ENCODE results near the gene CCDC78. TPM values are rescaled to one million over a fixed set of nuclear protein-coding genes. Genes with fewer than 3 reads are reported as not detected.
"Not testable (repeated sequence)": the region's sequence is repeated elsewhere in the genome, so short reads cannot be mapped to it uniquely, and the experiment has no call there.

CCDC78 gene
- polyA plus RNA-seq, 2 donors = 0.28 to 0.86 TPM

GRCh38 chr16:761625-762513 is 35.6 kb upstream of the CCDC78 start:
- no peaks in the 10 kb centered on the region for H3K9me3 ChIP-seq (ENCODE audit: control insufficient read depth in 2 of 2, insufficient read depth in 1 of 2, low read depth in 1 of 2, low read length in 1 of 2)
- H3K4me3 ChIP-seq (ENCODE audit: low read depth in 1 of 2, low read length in 2 of 2) = no peak overlapping the region
- peaks cover 0 to 5% of the 10 kb centered on the region in 2 donors for H3K4me1 ChIP-seq (ENCODE audit: control insufficient read depth in 2 of 2, insufficient read depth in 2 of 2, low read length in 1 of 2)
- 51 to 57% methylated on average over 22 of the region's 22 CpGs for WGBS, 2 donors
- H3K27me3 ChIP-seq (ENCODE audit: control insufficient read depth in 1 of 2, insufficient read depth in 2 of 2, low read length in 2 of 2) = no peaks in the 10 kb centered on the region
- H3K36me3 ChIP-seq (ENCODE audit: control insufficient read depth in 2 of 2, insufficient read depth in 2 of 2, low read length in 1 of 2) = no peaks in the 10 kb centered on the region
- no peak overlapping the region for H3K27ac ChIP-seq (ENCODE audit: low read depth in 2 of 2, low read length in 1 of 2)

GRCh38 chr16:760545-761343 is 34.5 kb upstream of the CCDC78 start, which contains the start of gene MSLN:
MSLN (plus strand) TSS chr16:760734; CDS start chr16:762681, 1,947 bp downstream.
- H3K27ac ChIP-seq (ENCODE audit: low read depth in 2 of 2, low read length in 1 of 2) = peak within 1 kb of the TSS; percentile 50 to 59
- H3K4me3 ChIP-seq (ENCODE audit: low read depth in 1 of 2, low read length in 2 of 2) = no peak within 1 kb of the TSS
- peaks cover 0 to 5% of the 10 kb centered on the region in 2 donors for H3K4me1 ChIP-seq (ENCODE audit: control insufficient read depth in 2 of 2, insufficient read depth in 2 of 2, low read length in 1 of 2)
- whole genome bisulfite sequencing, 2 donors = 60 to 66% methylated on average over 34 to 37 of the region's 37 CpGs
- no peaks in the 10 kb centered on the region for H3K27me3 ChIP-seq (ENCODE audit: control insufficient read depth in 1 of 2, insufficient read depth in 2 of 2, low read length in 2 of 2)
- no peaks in the 10 kb centered on the region for H3K9me3 ChIP-seq (ENCODE audit: control insufficient read depth in 2 of 2, insufficient read depth in 1 of 2, low read depth in 1 of 2, low read length in 1 of 2)
- no peaks in the 10 kb centered on the region for H3K36me3 ChIP-seq (ENCODE audit: control insufficient read depth in 2 of 2, insufficient read depth in 2 of 2, low read length in 1 of 2)

GRCh38 chr16:760065-760464 is 33.8 kb upstream of the CCDC78 start:
- 41 to 58% methylated on average over 15 of the region's 15 CpGs for WGBS, 2 donors
- Histone ChIP-seq H3K9me3 (ENCODE audit: control insufficient read depth in 2 of 2, insufficient read depth in 1 of 2, low read depth in 1 of 2, low read length in 1 of 2) (no peaks in the 10 kb centered on the region), H3K36me3 (ENCODE audit: control insufficient read depth in 2 of 2, insufficient read depth in 2 of 2, low read length in 1 of 2) (no peaks in the 10 kb centered on the region), H3K27ac (ENCODE audit: low read depth in 2 of 2, low read length in 1 of 2) (peak overlapping the region; percentile 50 to 59), H3K4me1 (ENCODE audit: control insufficient read depth in 2 of 2, insufficient read depth in 2 of 2, low read length in 1 of 2) (peaks cover 0 to 5% of the 10 kb centered on the region in 2 donors), H3K4me3 (ENCODE audit: low read depth in 1 of 2, low read length in 2 of 2) (no peak overlapping the region), H3K27me3 (ENCODE audit: control insufficient read depth in 1 of 2, insufficient read depth in 2 of 2, low read length in 2 of 2) (no peaks in the 10 kb centered on the region)

- H3K27me3 ChIP-seq (ENCODE audit: control insufficient read depth in 1 of 2, insufficient read depth in 2 of 2, low read length in 2 of 2) = no peaks in the 10 kb centered on the region
- WGBS, 2 donors = 68 to 70% methylated on average over 34 of the region's 34 CpGs
- H3K36me3 ChIP-seq (ENCODE audit: control insufficient read depth in 2 of 2, insufficient read depth in 2 of 2, low read length in 1 of 2) = no peaks in the 10 kb centered on the region
- H3K4me3 ChIP-seq (ENCODE audit: low read depth in 1 of 2, low read length in 2 of 2) = no peak overlapping the region
- no peaks in the 10 kb centered on the region for H3K9me3 ChIP-seq (ENCODE audit: control insufficient read depth in 2 of 2, insufficient read depth in 1 of 2, low read depth in 1 of 2, low read length in 1 of 2)
- peaks cover 0 to 5% of the 10 kb centered on the region in 2 donors for H3K4me1 ChIP-seq (ENCODE audit: control insufficient read depth in 2 of 2, insufficient read depth in 2 of 2, low read length in 1 of 2)
- H3K27ac ChIP-seq (ENCODE audit: low read depth in 2 of 2, low read length in 1 of 2) = peak overlapping the region; percentile 50 to 59
Observed at GRCh38 chr16:759110-759910, 33.1 kb upstream of the CCDC78 start.

- no peaks in the 10 kb centered on the region for H3K36me3 ChIP-seq (ENCODE audit: control insufficient read depth in 2 of 2, insufficient read depth in 2 of 2, low read length in 1 of 2)
- 87 to 92% methylated on average over 5 of the region's 5 CpGs for WGBS, 2 donors
- H3K4me3 ChIP-seq (ENCODE audit: low read depth in 1 of 2, low read length in 2 of 2) = no peak overlapping the region
- peaks cover 0 to 9% of the 10 kb centered on the region in 2 donors for H3K4me1 ChIP-seq (ENCODE audit: control insufficient read depth in 2 of 2, insufficient read depth in 2 of 2, low read length in 1 of 2)
- no peaks in the 10 kb centered on the region for H3K9me3 ChIP-seq (ENCODE audit: control insufficient read depth in 2 of 2, insufficient read depth in 1 of 2, low read depth in 1 of 2, low read length in 1 of 2)
- H3K27me3 ChIP-seq (ENCODE audit: control insufficient read depth in 1 of 2, insufficient read depth in 2 of 2, low read length in 2 of 2) = peaks cover 0 to 3% of the 10 kb centered on the region in 2 donors
- no peak overlapping the region for H3K27ac ChIP-seq (ENCODE audit: low read depth in 2 of 2, low read length in 1 of 2)
Observed at GRCh38 chr16:756428-756827, 30.2 kb upstream of the CCDC78 start.

GRCh38 chr16:754656-755055 is 28.4 kb upstream of the CCDC78 start:
- WGBS, 2 donors = 37 to 39% methylated on average over 11 of the region's 11 CpGs
- Histone ChIP-seq H3K27me3 (ENCODE audit: control insufficient read depth in 1 of 2, insufficient read depth in 2 of 2, low read length in 2 of 2) (peaks cover 0 to 3% of the 10 kb centered on the region in 2 donors), H3K27ac (ENCODE audit: low read depth in 2 of 2, low read length in 1 of 2) (no peak overlapping the region)

GRCh38 chr16:754121-754607 is 27.9 kb upstream of the CCDC78 start:
- not testable (repeated sequence) for H3K9me3 ChIP-seq (ENCODE audit: control insufficient read depth in 2 of 2, insufficient read depth in 1 of 2, low read depth in 1 of 2, low read length in 1 of 2); H3K27me3 ChIP-seq (ENCODE audit: control insufficient read depth in 1 of 2, insufficient read depth in 2 of 2, low read length in 2 of 2)
- 80 to 85% methylated on average over 11 of the region's 11 CpGs for WGBS, 2 donors

More at GRCh38 chr16:754656-755055, 28.4 kb upstream of the CCDC78 start:
- Histone ChIP-seq H3K4me1 (ENCODE audit: control insufficient read depth in 2 of 2, insufficient read depth in 2 of 2, low read length in 1 of 2) (peaks cover 0 to 5% of the 10 kb centered on the region in 2 donors), H3K36me3 (ENCODE audit: control insufficient read depth in 2 of 2, insufficient read depth in 2 of 2, low read length in 1 of 2) (no peaks in the 10 kb centered on the region), H3K9me3 (ENCODE audit: control insufficient read depth in 2 of 2, insufficient read depth in 1 of 2, low read depth in 1 of 2, low read length in 1 of 2) (no peaks in the 10 kb centered on the region), H3K4me3 (ENCODE audit: low read depth in 1 of 2, low read length in 2 of 2) (no peak overlapping the region)

GRCh38 chr16:752007-752312 is 25.7 kb upstream of the CCDC78 start:
- no peaks in the 10 kb centered on the region for H3K9me3 ChIP-seq (ENCODE audit: control insufficient read depth in 2 of 2, insufficient read depth in 1 of 2, low read depth in 1 of 2, low read length in 1 of 2)
- no peak overlapping the region for H3K4me3 ChIP-seq (ENCODE audit: low read depth in 1 of 2, low read length in 2 of 2)
- peaks cover 0 to 3% of the 10 kb centered on the region in 2 donors for H3K27me3 ChIP-seq (ENCODE audit: control insufficient read depth in 1 of 2, insufficient read depth in 2 of 2, low read length in 2 of 2)
- WGBS, 2 donors = 30 to 31% methylated on average over 10 of the region's 10 CpGs
- H3K36me3 ChIP-seq (ENCODE audit: control insufficient read depth in 2 of 2, insufficient read depth in 2 of 2, low read length in 1 of 2) = no peaks in the 10 kb centered on the region
- H3K27ac ChIP-seq (ENCODE audit: low read depth in 2 of 2, low read length in 1 of 2) = no peak overlapping the region
- H3K4me1 ChIP-seq (ENCODE audit: control insufficient read depth in 2 of 2, insufficient read depth in 2 of 2, low read length in 1 of 2) = peaks cover 0 to 5% of the 10 kb centered on the region in 2 donors

More at GRCh38 chr16:754121-754607, 27.9 kb upstream of the CCDC78 start:
- H3K36me3 ChIP-seq (ENCODE audit: control insufficient read depth in 2 of 2, insufficient read depth in 2 of 2, low read length in 1 of 2); H3K4me3 ChIP-seq (ENCODE audit: low read depth in 1 of 2, low read length in 2 of 2); H3K4me1 ChIP-seq (ENCODE audit: control insufficient read depth in 2 of 2, insufficient read depth in 2 of 2, low read length in 1 of 2); H3K27ac ChIP-seq (ENCODE audit: low read depth in 2 of 2, low read length in 1 of 2): not testable (repeated sequence)

Data from esophagus (tissue), 2 donors.